DOHH2 (cell line): Measurements from ENCODE around the gene ZYG11B.

Experiments used
- EZH2phosphoT487 ChIP-seq: fragments of 200-600 bp; sonication (generic); IDR thresholded peaks from 2 replicates; pipeline ENCODE4 v1.6.1; 2017; ENCODE audit warnings: borderline replicate concordance, mild to moderate bottlenecking, antibody characterized with exemption, low read length, moderate library complexity, mixed read lengths
- TF ChIP-seq, protein P1 (sequence below): fragments of 200-600 bp; sonication (generic); IDR thresholded peaks from one replicate; pipeline ENCODE4 v1.5.1; 2014; ENCODE audit warnings: antibody characterized with exemption, mild to moderate bottlenecking, low read depth, low read length; ENCODE audit not compliant: poor library complexity, severe bottlenecking

DNA sequence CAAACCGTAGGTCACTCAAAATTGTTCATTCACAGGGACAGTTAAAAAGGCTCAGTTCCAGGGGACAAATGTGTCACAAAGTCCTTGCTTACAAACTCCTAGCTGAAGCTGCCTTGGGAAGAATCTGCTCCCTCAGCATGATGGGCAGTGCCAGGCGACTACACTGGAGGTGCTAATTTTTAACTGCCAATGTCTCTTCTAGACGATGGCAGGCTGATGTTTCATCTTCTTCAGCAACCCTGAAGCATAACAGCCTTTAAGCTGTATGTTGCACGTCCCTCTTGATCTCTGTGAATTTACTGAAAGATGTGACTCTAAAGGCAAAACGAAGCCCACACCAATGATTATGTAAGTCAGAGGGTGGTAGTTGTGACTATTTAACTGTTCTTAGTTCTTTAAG lies 39.4 kb upstream of the ZYG11B start:
- TF ChIP-seq, protein P1, sequence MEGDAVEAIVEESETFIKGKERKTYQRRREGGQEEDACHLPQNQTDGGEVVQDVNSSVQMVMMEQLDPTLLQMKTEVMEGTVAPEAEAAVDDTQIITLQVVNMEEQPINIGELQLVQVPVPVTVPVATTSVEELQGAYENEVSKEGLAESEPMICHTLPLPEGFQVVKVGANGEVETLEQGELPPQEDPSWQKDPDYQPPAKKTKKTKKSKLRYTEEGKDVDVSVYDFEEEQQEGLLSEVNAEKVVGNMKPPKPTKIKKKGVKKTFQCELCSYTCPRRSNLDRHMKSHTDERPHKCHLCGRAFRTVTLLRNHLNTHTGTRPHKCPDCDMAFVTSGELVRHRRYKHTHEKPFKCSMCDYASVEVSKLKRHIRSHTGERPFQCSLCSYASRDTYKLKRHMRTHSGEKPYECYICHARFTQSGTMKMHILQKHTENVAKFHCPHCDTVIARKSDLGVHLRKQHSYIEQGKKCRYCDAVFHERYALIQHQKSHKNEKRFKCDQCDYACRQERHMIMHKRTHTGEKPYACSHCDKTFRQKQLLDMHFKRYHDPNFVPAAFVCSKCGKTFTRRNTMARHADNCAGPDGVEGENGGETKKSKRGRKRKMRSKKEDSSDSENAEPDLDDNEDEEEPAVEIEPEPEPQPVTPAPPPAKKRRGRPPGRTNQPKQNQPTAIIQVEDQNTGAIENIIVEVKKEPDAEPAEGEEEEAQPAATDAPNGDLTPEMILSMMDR: no peak
- no peak for TF ChIP-seq EZH2phosphoT487
